HepG2 (cell line): ENCODE results near the gene MVP. TPM values are rescaled to one million over a fixed set of nuclear protein-coding genes. Genes with fewer than 3 reads are reported as not detected.

Experiments used
- ATF6 ChIP-seq: sonication (generic); formaldehyde crosslinking; conservative IDR thresholded peaks from 2 replicates; pipeline ENCODE4 v1.4.0; 2020; ENCODE audit warnings: missing genetic modification reagents
- BHLHE40 ChIP-seq: IDR thresholded peaks from 2 replicates; pipeline ENCODE4 v1.6.1; 2011; ENCODE audit warnings: low read length, improper control_type of control experiment
- BRD4 ChIP-seq: sonication (generic); formaldehyde crosslinking; IDR thresholded peaks from 2 replicates; pipeline ENCODE4 v1.4.0; 2020; ENCODE audit warnings: missing genetic modification reagents
- FOXM1 ChIP-seq: sonication (generic); formaldehyde crosslinking; IDR thresholded peaks from 2 replicates; pipeline ENCODE4 v1.5.0; 2020; ENCODE audit warnings: missing genetic modification reagents
- HDAC2 ChIP-seq: sonication (generic); formaldehyde crosslinking; IDR thresholded peaks from 2 replicates; pipeline ENCODE4 v1.4.0; 2020; ENCODE audit warnings: missing genetic modification reagents
- NR3C1 ChIP-seq: sonication (generic); formaldehyde crosslinking; IDR thresholded peaks from 2 replicates; pipeline ENCODE4 v1.4.0; 2020; ENCODE audit warnings: missing genetic modification reagents
- PCBP2 ChIP-seq: fragments of 200-400 bp; formaldehyde crosslinking; optimal IDR thresholded peaks from 2 replicates; pipeline ENCODE3; 2018; ENCODE audit warnings: low read length, low read depth; ENCODE audit not compliant: poor library complexity, severe bottlenecking
- PTBP1 ChIP-seq: fragments of 200-400 bp; formaldehyde crosslinking; IDR thresholded peaks from 2 replicates; pipeline ENCODE4 v1.6.1; 2018; ENCODE audit warnings: low read length, low read depth; ENCODE audit not compliant: poor library complexity, severe bottlenecking
- SAP130 ChIP-seq: IDR thresholded peaks from 2 replicates; pipeline ENCODE4 v1.6.1; 2016; ENCODE audit warnings: low read depth
- SRSF1 ChIP-seq: fragments of 200-400 bp; formaldehyde crosslinking; optimal IDR thresholded peaks from 2 replicates; pipeline ENCODE3; 2017; ENCODE audit warnings: mild to moderate bottlenecking, low read depth, low read length, moderate library complexity
- U2AF2 ChIP-seq: fragments of 200-400 bp; formaldehyde crosslinking; IDR thresholded peaks from 2 replicates; pipeline ENCODE4 v1.6.1; 2017; ENCODE audit warnings: low read depth, mild to moderate bottlenecking, low read length
- ZNF24 ChIP-seq: fragments of 450-650 bp; IDR thresholded peaks from 2 replicates; pipeline ENCODE4 v1.6.1; 2017; ENCODE audit warnings: antibody characterized with exemption, mild to moderate bottlenecking
- ZNF280B ChIP-seq: sonication (generic); formaldehyde crosslinking; IDR thresholded peaks from 2 replicates; pipeline ENCODE4 v1.5.0; 2020; ENCODE audit warnings: missing genetic modification reagents, mild to moderate bottlenecking, borderline replicate concordance
- ZNF282 ChIP-seq: fragments of 450-650 bp; IDR thresholded peaks from 2 replicates; pipeline ENCODE4 v1.6.1; 2018; ENCODE audit not compliant: partially characterized antibody
- ZNF512B ChIP-seq: sonication (generic); formaldehyde crosslinking; IDR thresholded peaks from 2 replicates; pipeline ENCODE4 v1.5.1; 2020; ENCODE audit warnings: missing genetic modification reagents, mild to moderate bottlenecking, borderline replicate concordance
- polyA plus RNA-seq, 8 experiments: library from polyadenylated mRNA; depleted of rRNA in 3 of 8; stranded (reverse) in 7 of 8; unstranded in 1 of 8; fragments of >200 nt; fragmentation: Illumina TruSeq in 4 of 8; extraction: Trizol in 4 of 8; gene quantifications; 2 replicates each; pipeline versions ENCODE4 v1.2.1 to v1.2.3, GENCODE V29; 2011 to 2016; ENCODE audit warnings: low read depth in 4 of 8, missing spikeins in 1 of 8, mixed read lengths in 1 of 8; ENCODE audit not compliant: insufficient read depth in 1 of 8
- total RNA-seq, 5 experiments: library from RNA; depleted of rRNA; stranded (reverse); fragments of >200 nt; fragmentation: Illumina TruSeq; extraction: Trizol; gene quantifications; 2 replicates each; pipeline ENCODE4 v1.2.3, GENCODE V29; 2016; ENCODE audit warnings: low read depth in 1 of 5

The MVP gene
- total and polyA plus RNA-seq, 2 of the 13 experiments (the other 11 are each of a cell fraction or from before 2014, with no cell fraction given): 22.9 to 43.5 TPM

- TF ChIP-seq HDAC2 (CRISPR knock-in tag): 0 out of 2 replicates have a peak, but pooled peaks have one; percentile 7
- no peak for TF ChIP-seq PCBP2
- peak; percentile 54 for TF ChIP-seq SRSF1
- no peak for TF ChIP-seq FOXM1
- TF ChIP-seq ZNF280B (CRISPR knock-in tag): 0 out of 2 replicates have a peak, but pooled peaks have one; percentile 69
- no peak for TF ChIP-seq SAP130 (CRISPR knock-in tag)
- no peak for TF ChIP-seq NR3C1 (CRISPR knock-in tag)
- TF ChIP-seq ATF6 (CRISPR knock-in tag): 0 out of 2 replicates have a peak, but pooled peaks have one; percentile 2
- TF ChIP-seq PTBP1: peak; percentile 30
- 0 out of 2 replicates have a peak, but pooled peaks have one; percentile 4 for TF ChIP-seq BRD4 (CRISPR knock-in tag)
- 0 out of 2 replicates have a peak, but pooled peaks have one; percentile 10 for TF ChIP-seq ZNF512B (CRISPR knock-in tag)
- no peak for TF ChIP-seq ZNF282
- no peak for TF ChIP-seq U2AF2
- TF ChIP-seq BHLHE40: no peak
- TF ChIP-seq ZNF24: no peak
Measured at GRCh38 chr16:29863669-29863984, 43.4 kb downstream of the MVP start (continued).
